GM12872 (cell line): ENCODE data around the gene OSBPL6.

Source experiments
- TF ChIP-seq, protein P1 (sequence below): IDR thresholded peaks from 3 replicates; pipeline ENCODE4 v1.5.1; 2011; ENCODE audit warnings: low read depth, mild to moderate bottlenecking, low read length, moderate library complexity; ENCODE audit not compliant: insufficient read depth

OSBPL6 gene

DNA sequence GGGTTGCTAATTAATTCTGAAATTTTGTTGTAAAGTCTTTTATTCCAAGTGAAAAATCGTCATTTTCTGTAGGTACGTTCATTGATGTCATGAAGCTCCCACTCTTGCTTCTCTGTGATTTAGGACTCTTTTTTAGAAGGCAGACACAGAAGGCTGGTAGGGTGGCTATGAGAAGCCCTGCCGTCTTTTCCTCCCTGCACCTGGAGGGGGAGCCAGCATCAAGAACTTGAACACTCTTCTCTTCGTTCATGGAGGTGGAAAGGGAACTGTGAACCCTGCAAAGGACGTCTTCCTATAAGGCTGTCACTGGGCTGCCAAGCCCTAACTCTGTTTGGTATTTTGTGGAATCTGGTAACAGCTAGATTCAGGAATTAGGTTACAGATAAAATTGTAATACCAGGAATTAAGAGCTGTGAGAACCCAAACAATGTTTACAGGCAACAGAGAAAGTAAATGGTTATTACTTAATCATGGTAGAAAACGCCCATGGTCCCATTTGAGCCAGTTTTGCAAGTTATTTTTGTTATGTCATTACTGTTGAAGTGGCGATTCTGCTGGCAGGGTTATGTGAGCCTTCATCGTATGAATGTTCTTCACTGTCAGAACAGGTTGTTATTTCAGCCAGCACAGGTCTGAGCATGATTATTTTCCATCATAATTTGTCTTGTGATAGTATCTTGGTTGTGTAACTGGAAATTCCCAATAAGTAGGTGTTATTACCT lies 112.2 kb downstream of the OSBPL6 start:
- TF ChIP-seq, protein P1, sequence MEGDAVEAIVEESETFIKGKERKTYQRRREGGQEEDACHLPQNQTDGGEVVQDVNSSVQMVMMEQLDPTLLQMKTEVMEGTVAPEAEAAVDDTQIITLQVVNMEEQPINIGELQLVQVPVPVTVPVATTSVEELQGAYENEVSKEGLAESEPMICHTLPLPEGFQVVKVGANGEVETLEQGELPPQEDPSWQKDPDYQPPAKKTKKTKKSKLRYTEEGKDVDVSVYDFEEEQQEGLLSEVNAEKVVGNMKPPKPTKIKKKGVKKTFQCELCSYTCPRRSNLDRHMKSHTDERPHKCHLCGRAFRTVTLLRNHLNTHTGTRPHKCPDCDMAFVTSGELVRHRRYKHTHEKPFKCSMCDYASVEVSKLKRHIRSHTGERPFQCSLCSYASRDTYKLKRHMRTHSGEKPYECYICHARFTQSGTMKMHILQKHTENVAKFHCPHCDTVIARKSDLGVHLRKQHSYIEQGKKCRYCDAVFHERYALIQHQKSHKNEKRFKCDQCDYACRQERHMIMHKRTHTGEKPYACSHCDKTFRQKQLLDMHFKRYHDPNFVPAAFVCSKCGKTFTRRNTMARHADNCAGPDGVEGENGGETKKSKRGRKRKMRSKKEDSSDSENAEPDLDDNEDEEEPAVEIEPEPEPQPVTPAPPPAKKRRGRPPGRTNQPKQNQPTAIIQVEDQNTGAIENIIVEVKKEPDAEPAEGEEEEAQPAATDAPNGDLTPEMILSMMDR = peak; percentile 81

DNA sequence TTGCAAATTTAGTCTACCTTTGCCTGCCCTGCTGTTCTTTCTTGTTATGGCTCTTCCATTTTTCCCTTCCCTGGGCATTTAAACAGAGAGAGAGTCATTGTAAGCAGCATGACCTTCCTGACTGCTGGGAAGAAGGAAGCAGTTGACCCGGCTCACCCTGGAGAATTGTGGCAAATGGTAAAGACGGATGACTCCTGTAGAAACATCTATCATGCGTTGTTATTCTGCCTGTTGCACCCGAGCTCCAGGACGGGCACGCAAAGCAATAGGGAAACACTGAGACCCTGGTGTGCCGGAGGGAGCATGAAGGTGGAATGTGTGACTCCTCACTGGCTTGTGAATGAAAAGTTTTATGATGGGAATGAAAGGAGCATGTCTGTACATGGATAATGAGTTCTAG lies 113.3 kb downstream of the OSBPL6 start:
- TF ChIP-seq, protein P1 = no peak

DNA sequence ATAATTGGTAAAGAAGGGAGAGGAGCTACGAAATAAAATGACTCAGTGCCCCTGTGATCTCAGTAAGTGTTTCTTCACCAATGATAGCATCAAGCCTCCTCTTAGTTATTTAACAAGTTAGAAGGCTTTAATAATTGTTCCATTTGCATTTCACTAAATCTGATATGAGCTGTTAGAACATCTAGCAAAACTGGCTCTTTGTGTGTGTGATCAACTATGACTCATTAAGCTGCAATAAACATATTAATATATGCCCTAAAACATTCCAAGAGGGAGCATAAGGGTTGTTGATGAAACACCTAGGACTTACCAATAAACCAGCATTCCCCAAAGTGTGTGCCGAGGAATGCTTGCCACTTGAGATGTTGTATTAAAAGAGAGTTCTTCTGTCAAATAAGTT lies 115.2 kb downstream of the OSBPL6 start:
- TF ChIP-seq, protein P1 = no peak

DNA sequence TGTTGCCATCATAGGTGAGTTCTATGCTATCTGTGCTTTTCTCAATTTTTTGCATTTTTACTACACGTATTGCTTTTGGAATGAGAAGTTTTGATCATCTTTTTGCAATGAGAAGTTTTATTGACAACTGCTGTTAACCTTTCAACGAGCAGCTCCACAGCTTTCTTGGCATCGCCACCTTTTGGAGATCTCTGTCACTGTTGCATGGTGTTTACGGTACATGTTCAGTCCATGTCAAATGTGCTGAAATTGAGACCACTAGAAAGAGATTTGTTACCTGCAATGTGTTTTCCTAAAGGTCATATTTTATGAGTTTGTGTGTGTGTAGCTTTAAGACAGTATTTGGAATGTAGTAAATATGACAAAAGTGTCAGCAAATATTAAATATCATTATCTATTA lies 120.8 kb downstream of the OSBPL6 start:
- TF ChIP-seq, protein P1 = no peak

- TF ChIP-seq, protein P1 = no peak
Observed at GRCh38 chr2:178315488-178315948, 121.2 kb downstream of the OSBPL6 start.

- TF ChIP-seq, protein P1 = no peak
Observed at GRCh38 chr2:178317811-178318210, 123.5 kb downstream of the OSBPL6 start.

DNA sequence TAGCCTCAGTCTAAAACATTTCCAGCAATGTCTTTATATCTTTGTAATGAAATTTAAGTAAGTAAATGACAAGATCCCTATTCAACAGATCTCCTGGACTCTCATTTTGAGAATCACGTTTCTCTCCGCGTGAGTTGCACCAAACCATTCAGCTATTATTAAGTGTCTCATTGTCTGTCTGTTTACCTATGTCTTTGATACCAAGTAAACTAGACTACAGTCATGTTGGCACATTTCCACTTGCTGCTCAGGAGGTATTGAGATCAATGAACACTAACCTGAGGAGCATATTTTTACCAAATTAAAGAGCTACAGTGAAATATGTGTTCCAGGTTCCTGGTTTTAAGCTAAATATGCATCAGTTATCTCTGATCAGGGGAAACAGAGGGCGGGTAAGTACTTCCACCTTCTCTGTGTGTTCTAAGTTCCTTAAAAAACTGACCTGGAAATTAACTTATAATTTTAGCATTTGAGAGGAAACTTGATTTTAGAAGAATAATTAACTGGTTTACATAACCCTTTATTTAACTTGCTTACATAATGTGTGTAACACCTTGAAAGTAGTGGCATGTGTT lies 125.8 kb downstream of the OSBPL6 start:
- TF ChIP-seq, protein P1 = no peak
